Stimulated activated CD4-positive, alpha-beta T cell treated with anti-CD3 and anti-CD28 coated beads, Interleukin-1b, Interleukin-23, amount 100 ng/mL, for 1 hour (primary cell): Measurements from ENCODE around the gene SLC19A2.
"Not testable (repeated sequence)": the region's sequence is repeated elsewhere in the genome, so short reads cannot be mapped to it uniquely, and the experiment has no call there.

Experiments
- DNase-seq, 2 donors: peaks; one replicate each; pipeline ENCODE4 v3.0.0-alpha.2; 2020; ENCODE audit warnings: low read depth in 2 of 2

SLC19A2 gene

DNA sequence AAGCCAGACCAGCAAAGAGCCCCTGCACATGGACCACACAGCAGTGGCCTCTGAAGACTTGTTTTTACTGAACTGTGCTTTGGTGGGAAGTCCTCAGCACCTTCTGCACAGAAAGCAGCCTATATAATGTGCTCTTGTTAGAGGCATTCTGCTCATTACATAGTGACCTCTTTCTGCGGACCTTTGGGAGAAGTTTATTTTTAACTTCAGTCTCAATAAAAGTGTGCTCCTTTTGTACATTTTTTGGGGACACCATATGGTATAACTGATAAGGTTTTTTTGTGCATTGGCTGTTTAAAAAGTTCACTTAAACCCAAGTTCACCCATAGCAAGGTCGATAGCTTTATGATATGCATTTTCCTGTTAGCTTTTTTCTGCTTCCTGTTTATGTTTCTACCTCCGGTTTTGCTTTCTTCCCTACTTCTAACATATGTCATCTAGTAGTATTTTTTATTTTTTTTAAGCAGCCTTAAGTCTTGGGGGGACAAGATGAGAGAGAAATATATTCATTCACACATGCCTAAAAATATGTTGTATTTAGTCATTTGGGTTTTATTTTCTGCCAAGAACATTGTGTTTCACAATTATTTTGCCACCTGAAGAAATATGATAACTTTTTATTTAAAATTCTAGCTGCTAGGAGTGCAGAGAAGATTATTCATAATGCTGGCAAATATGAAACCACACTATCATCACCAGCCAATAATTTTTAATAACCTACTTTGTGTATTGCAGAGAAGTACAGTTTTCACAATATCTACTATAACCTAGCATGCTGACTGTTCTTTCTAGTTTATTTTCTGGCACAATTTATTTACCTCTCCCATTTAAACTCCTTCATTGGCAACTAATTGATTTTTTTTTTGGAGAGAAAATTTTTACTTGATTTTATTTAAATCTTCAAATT is 22.9 kb upstream of the SLC19A2 start:
- no peak for DNase-seq

- no peak for DNase-seq
These were observed 21.7 kb upstream of the SLC19A2 start for GRCh38 chr1:169507413-169507812.

- DNase-seq = not testable (repeated sequence)
These were observed 17.9 kb upstream of the SLC19A2 start for GRCh38 chr1:169503601-169504000.

GRCh38 chr1:169499807-169500206 is 14.1 kb upstream of the SLC19A2 start:
- no peak for DNase-seq

GRCh38 chr1:169497317-169497716 is 11.6 kb upstream of the SLC19A2 start:
- no peak for DNase-seq

GRCh38 chr1:169495916-169496315 is 10.2 kb upstream of the SLC19A2 start:
- DNase-seq = no peak

DNA sequence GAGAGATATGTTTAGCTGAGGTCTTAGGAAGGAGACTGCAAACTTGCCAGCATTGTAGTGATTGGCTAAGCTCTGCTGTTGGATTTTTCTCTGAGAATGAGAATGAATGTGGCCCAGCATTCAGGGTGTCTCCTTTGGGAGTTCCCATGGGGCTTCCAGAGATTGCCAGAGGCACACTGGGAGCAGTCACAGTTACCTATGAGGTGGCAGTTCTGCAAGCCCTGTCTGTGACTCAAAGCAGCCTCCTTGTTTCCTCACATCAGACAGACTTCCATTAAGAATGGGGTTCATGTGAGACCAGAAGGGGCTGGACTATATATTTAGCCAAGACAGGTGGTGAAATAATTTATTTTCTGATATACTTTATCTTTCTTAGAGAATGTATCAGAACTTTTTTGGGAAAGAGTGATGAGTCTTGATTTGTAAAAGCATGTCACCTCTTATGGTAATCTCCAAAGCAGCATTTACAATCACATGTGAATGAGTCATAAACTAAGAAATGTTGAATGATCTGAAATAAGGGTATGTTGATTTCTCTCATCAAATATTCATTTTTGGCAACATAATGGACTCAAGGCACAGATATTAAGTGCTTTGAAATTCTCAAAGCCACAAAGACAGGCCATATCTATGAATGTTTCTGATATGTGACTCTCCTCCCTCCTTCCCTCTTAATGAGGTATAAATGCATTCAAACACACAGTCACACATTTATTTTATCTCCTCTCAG is 9.5 kb upstream of the SLC19A2 start:
- DNase-seq = no peak

GRCh38 chr1:169494343-169494742 is 8.6 kb upstream of the SLC19A2 start:
- no peak for DNase-seq

GRCh38 chr1:169493251-169493650 is 7.5 kb upstream of the SLC19A2 start:
- DNase-seq = no peak

GRCh38 chr1:169491845-169492281 is 6.1 kb upstream of the SLC19A2 start:
- no peak for DNase-seq

- no peak for DNase-seq
These were observed 2.4 kb upstream of the SLC19A2 start for GRCh38 chr1:169488157-169488556.

DNA sequence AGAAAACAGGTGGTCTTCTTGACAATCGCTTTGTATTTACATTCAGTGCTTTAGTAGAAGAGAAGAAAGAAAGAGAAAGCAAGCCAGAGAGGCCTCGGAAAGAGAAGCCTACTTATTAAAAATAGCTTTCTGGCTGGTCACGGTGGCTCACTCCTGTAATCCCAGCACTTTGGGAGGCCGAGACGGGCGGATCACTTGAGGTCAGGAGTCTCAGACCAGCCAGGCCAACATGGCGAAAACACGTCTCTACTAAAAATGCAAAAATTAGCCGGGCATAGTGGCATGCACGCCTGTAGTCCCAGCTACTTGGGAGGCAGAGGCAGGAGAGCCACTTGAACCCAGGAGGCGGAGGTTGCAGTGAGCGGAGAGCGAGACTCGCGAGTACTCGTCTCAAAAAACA is 1.8 kb upstream of the SLC19A2 start:
- DNase-seq = no peak

DNA sequence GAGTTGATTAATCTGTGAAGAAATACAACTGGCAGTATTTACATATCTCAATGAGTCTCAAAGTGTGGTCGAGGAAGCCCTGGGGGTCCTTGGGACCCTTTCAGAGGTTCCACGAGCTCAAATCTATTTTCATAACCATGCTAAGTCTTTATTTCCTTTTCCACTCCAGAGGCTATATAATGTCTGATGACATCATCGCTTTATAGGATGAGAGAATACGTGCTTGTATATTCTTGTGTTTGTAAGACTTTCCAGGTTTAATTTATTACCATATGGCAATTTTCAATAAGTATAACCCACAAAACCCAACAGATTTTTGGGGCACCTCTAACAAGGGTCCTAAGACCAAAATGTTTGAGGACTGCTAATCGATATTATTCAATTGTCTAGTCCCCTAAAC is 1.4 kb upstream of the SLC19A2 start:
- DNase-seq = no peak

DNA sequence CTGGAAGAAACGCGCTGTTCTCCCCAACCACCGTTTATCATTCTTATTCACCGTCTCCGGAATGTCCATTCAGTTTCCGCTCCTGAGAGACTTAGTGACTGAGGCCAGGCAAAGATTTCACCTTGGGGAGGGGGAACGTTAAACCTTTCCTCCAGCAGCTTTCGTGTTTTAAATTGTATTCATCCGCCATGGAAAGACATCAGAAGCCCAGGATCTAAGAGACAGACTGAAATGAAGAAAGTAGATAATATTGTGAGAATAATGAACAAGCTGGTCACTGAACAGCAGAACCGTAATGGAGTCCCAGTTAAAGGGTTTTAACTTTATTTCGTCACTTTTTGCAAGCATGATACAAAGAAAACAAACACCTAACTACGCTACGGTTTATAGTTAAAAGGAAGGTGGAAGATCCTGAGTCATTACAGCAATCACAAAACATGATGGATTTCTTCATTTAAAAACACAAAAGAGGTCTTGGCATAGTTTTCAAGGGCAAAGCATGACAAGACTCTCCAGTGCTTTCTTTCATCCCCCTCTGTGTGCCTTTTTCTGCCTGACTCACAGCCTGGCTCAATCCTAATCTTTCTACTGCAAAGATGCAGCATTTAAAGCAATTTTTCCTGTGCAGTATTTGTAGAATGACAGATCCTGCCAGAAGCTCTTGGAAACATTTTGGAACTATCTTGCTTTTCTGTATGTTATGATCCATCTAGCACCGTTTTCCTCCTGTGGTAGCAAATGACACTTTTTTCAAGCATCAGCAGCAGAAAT is 722 bp upstream of the SLC19A2 start:
- DNase-seq = no peak

GRCh38 chr1:169484683-169485430 is 887 bp downstream of the SLC19A2 start:
- no peak for DNase-seq

- no peak for DNase-seq
These were observed 1.6 kb downstream of the SLC19A2 start for GRCh38 chr1:169484101-169484500.

- DNase-seq = no peak
These were observed 2.2 kb downstream of the SLC19A2 start for GRCh38 chr1:169483500-169483966.

DNA sequence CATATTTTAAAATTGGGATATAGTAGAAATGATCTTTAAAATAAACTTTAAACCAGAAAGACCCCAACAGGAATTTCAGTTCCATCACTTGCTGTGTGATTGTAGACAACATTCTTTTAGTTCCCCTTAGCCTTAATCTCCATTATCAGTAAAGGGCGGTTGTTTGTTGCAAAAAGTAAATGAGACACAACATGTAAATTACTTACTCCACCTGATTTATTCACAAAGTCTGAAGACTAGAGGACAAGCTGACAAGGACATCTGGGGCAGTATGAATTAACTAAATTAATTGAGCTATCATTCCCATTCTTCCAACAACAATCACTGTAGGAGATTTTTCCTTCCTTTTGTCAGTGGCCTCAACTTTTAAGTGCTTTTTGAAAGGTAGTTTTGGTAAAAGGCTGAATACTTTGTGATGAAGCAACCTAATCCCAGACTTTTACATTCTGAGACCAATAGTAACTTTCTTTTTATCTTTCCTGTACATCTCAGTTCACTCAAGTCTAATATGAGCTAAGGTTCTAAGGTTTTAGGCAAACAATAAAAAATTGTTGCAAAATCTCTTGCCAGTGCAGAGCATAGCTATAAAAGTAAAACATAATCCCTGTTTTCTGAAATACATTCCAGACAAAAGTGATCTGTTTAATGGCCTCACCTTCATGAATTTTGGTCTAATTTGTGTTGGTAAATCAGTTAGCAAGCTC is 6.2 kb downstream of the SLC19A2 start:
- DNase-seq = no peak

GRCh38 chr1:169478094-169478672 is 7.6 kb downstream of the SLC19A2 start:
- no peak for DNase-seq

GRCh38 chr1:169475806-169476387 is 9.8 kb downstream of the SLC19A2 start:
- no peak for DNase-seq
